HepG2 (cell line): ENCODE data around the gene ELFN1. TPM values are rescaled to one million over a fixed set of nuclear protein-coding genes. Genes with fewer than 3 reads are reported as not detected.

Source experiments
- AHR ChIP-seq: IDR thresholded peaks from 2 replicates; pipeline ENCODE4 v1.6.1; 2018; ENCODE audit warnings: missing genetic modification reagents, missing compliant biosample characterization
- BCL6 ChIP-seq: IDR thresholded peaks from 2 replicates; pipeline ENCODE4 v1.6.1; 2016; ENCODE audit warnings: missing genetic modification reagents, missing compliant biosample characterization
- CHD4 ChIP-seq: fragments of 200-600 bp; sonication (generic); IDR thresholded peaks from 2 replicates; pipeline ENCODE4 v1.7.0; 2017; ENCODE audit warnings: mild to moderate bottlenecking, low read length, borderline replicate concordance
- EZH2 ChIP-seq: conservative IDR thresholded peaks from 2 replicates; pipeline ENCODE4 v1.6.1; 2012; ENCODE audit warnings: mild to moderate bottlenecking, low read depth, low read length, moderate library complexity
- GPBP1L1 ChIP-seq: sonication (generic); formaldehyde crosslinking; IDR thresholded peaks from 2 replicates; pipeline ENCODE4 v1.5.0; 2020; ENCODE audit warnings: mild to moderate bottlenecking, missing genetic modification reagents
- MIER3 ChIP-seq: IDR thresholded peaks from 2 replicates; pipeline ENCODE4 v1.6.1; 2016; ENCODE audit warnings: missing compliant biosample characterization, borderline replicate concordance
- RFXANK ChIP-seq: IDR thresholded peaks from 2 replicates; pipeline ENCODE4 v1.6.1; 2016
- SIX1 ChIP-seq: sonication (generic); formaldehyde crosslinking; IDR thresholded peaks from 2 replicates; pipeline ENCODE4 v1.4.0; 2020; ENCODE audit warnings: missing genetic modification reagents, borderline replicate concordance
- ZIK1 ChIP-seq: sonication (generic); formaldehyde crosslinking; IDR thresholded peaks from 2 replicates; pipeline ENCODE4 v1.5.0; 2020; ENCODE audit warnings: mild to moderate bottlenecking, low read depth, missing genetic modification reagents, borderline replicate concordance
- ZNF17 ChIP-seq: sonication (generic); formaldehyde crosslinking; IDR thresholded peaks from 2 replicates; pipeline ENCODE4 v1.5.0; 2020; ENCODE audit warnings: mild to moderate bottlenecking, missing genetic modification reagents
- ZNF3 ChIP-seq: IDR thresholded peaks from 2 replicates; pipeline ENCODE4 v1.7.0; 2017; ENCODE audit warnings: inconsistent platforms
- ZNF34 ChIP-seq: sonication (generic); formaldehyde crosslinking; IDR thresholded peaks from 2 replicates; pipeline ENCODE4 v1.4.0; 2020; ENCODE audit warnings: mild to moderate bottlenecking, missing genetic modification reagents, borderline replicate concordance
- ZNF543 ChIP-seq: sonication (generic); formaldehyde crosslinking; IDR thresholded peaks from 2 replicates; pipeline ENCODE4 v1.4.0; 2020; ENCODE audit warnings: mild to moderate bottlenecking, missing genetic modification reagents
- ZNF572 ChIP-seq: sonication (generic); formaldehyde crosslinking; IDR thresholded peaks from 2 replicates; pipeline ENCODE4 v1.5.1; 2020; ENCODE audit warnings: mild to moderate bottlenecking, missing genetic modification reagents
- ZNF619 ChIP-seq: sonication (generic); formaldehyde crosslinking; IDR thresholded peaks from 2 replicates; pipeline ENCODE4 v1.4.0; 2020; ENCODE audit warnings: mild to moderate bottlenecking, missing genetic modification reagents
- ZSCAN31 ChIP-seq: sonication (generic); formaldehyde crosslinking; IDR thresholded peaks from 2 replicates; pipeline ENCODE4 v1.5.0; 2020; ENCODE audit warnings: low read depth, mild to moderate bottlenecking, missing genetic modification reagents
- polyA plus RNA-seq, 8 experiments: library from polyadenylated mRNA; depleted of rRNA in 3 of 8; stranded (reverse) in 7 of 8; unstranded in 1 of 8; fragments of >200 nt; fragmentation: Illumina TruSeq in 4 of 8; extraction: Trizol in 4 of 8; gene quantifications; 2 replicates each; pipeline versions ENCODE4 v1.2.1 to v1.2.3, GENCODE V29; 2011 to 2016; ENCODE audit warnings: low read depth in 4 of 8, missing spikeins in 1 of 8, mixed read lengths in 1 of 8; ENCODE audit not compliant: insufficient read depth in 1 of 8
- total RNA-seq, 5 experiments: library from RNA; depleted of rRNA; stranded (reverse); fragments of >200 nt; fragmentation: Illumina TruSeq; extraction: Trizol; gene quantifications; 2 replicates each; pipeline ENCODE4 v1.2.3, GENCODE V29; 2016; ENCODE audit warnings: low read depth in 1 of 5
- TF ChIP-seq, protein P1 (sequence below): sonication (generic); formaldehyde crosslinking; IDR thresholded peaks from 2 replicates; pipeline ENCODE4 v1.4.0; 2020; ENCODE audit warnings: missing genetic modification reagents, borderline replicate concordance
- TF ChIP-seq, protein P2 (sequence below): sonication (generic); formaldehyde crosslinking; IDR thresholded peaks from 2 replicates; pipeline ENCODE4 v1.5.1; 2020; ENCODE audit warnings: missing genetic modification reagents, mild to moderate bottlenecking, borderline replicate concordance
- TF ChIP-seq, protein P3 (sequence below): sonication (generic); formaldehyde crosslinking; IDR thresholded peaks from 2 replicates; pipeline ENCODE4 v1.5.0; 2020; ENCODE audit warnings: mild to moderate bottlenecking, missing genetic modification reagents, borderline replicate concordance

The ELFN1 gene
- total and polyA plus RNA-seq, 2 of the 13 experiments (the other 11 are each of a cell fraction or from before 2014, with no cell fraction given): 0.13 to 0.18 TPM

DNA sequence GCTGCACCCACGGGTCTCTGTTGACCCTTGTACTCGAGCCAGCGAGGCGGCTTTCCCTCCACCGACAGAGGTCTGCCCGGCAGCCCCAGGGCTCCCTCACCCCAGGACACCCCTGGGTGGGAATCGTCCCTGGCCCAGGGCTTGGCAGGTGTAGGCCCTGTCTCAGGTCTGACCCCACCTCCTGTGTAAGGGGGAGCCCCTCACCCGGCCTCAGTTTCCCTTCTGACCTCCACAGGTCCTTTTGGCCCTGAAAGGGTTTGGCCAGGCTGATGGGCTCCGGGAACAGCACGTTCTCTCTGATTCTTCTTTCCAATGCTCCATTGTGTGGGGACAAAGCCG is 25.0 kb upstream of the ELFN1 start (continued):
- TF ChIP-seq ZNF572 (CRISPR knock-in tag) (no peak), GPBP1L1 (no peak), ZNF543 (CRISPR knock-in tag) (no peak), RFXANK (no peak), CHD4 (no peak), SIX1 (CRISPR knock-in tag) (no peak), ZNF34 (no peak), AHR (CRISPR knock-in tag) (no peak), EZH2 (0 out of 2 replicates have a peak, but pooled peaks have one; percentile 12), ZNF619 (no peak), ZSCAN31 (CRISPR knock-in tag) (no peak), ZNF17 (CRISPR knock-in tag) (no peak), MIER3 (CRISPR knock-in tag) (no peak), ZIK1 (CRISPR knock-in tag) (0 out of 2 replicates have a peak, but pooled peaks have one; percentile 5), ZNF3 (CRISPR knock-in tag) (no peak), BCL6 (CRISPR knock-in tag) (no peak)
- TF ChIP-seq, protein P1, sequence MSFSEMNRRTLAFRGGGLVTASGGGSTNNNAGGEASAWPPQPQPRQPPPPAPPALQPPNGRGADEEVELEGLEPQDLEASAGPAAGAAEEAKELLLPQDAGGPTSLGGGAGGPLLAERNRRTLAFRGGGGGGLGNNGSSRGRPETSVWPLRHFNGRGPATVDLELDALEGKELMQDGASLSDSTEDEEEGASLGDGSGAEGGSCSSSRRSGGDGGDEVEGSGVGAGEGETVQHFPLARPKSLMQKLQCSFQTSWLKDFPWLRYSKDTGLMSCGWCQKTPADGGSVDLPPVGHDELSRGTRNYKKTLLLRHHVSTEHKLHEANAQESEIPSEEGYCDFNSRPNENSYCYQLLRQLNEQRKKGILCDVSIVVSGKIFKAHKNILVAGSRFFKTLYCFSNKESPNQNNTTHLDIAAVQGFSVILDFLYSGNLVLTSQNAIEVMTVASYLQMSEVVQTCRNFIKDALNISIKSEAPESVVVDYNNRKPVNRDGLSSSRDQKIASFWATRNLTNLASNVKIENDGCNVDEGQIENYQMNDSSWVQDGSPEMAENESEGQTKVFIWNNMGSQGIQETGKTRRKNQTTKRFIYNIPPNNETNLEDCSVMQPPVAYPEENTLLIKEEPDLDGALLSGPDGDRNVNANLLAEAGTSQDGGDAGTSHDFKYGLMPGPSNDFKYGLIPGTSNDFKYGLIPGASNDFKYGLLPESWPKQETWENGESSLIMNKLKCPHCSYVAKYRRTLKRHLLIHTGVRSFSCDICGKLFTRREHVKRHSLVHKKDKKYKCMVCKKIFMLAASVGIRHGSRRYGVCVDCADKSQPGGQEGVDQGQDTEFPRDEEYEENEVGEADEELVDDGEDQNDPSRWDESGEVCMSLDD: no peak
- TF ChIP-seq, protein P2, sequence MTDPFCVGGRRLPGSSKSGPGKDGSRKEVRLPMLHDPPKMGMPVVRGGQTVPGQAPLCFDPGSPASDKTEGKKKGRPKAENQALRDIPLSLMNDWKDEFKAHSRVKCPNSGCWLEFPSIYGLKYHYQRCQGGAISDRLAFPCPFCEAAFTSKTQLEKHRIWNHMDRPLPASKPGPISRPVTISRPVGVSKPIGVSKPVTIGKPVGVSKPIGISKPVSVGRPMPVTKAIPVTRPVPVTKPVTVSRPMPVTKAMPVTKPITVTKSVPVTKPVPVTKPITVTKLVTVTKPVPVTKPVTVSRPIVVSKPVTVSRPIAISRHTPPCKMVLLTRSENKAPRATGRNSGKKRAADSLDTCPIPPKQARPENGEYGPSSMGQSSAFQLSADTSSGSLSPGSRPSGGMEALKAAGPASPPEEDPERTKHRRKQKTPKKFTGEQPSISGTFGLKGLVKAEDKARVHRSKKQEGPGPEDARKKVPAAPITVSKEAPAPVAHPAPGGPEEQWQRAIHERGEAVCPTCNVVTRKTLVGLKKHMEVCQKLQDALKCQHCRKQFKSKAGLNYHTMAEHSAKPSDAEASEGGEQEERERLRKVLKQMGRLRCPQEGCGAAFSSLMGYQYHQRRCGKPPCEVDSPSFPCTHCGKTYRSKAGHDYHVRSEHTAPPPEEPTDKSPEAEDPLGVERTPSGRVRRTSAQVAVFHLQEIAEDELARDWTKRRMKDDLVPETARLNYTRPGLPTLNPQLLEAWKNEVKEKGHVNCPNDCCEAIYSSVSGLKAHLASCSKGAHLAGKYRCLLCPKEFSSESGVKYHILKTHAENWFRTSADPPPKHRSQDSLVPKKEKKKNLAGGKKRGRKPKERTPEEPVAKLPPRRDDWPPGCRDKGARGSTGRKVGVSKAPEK: no peak
- TF ChIP-seq, protein P3, sequence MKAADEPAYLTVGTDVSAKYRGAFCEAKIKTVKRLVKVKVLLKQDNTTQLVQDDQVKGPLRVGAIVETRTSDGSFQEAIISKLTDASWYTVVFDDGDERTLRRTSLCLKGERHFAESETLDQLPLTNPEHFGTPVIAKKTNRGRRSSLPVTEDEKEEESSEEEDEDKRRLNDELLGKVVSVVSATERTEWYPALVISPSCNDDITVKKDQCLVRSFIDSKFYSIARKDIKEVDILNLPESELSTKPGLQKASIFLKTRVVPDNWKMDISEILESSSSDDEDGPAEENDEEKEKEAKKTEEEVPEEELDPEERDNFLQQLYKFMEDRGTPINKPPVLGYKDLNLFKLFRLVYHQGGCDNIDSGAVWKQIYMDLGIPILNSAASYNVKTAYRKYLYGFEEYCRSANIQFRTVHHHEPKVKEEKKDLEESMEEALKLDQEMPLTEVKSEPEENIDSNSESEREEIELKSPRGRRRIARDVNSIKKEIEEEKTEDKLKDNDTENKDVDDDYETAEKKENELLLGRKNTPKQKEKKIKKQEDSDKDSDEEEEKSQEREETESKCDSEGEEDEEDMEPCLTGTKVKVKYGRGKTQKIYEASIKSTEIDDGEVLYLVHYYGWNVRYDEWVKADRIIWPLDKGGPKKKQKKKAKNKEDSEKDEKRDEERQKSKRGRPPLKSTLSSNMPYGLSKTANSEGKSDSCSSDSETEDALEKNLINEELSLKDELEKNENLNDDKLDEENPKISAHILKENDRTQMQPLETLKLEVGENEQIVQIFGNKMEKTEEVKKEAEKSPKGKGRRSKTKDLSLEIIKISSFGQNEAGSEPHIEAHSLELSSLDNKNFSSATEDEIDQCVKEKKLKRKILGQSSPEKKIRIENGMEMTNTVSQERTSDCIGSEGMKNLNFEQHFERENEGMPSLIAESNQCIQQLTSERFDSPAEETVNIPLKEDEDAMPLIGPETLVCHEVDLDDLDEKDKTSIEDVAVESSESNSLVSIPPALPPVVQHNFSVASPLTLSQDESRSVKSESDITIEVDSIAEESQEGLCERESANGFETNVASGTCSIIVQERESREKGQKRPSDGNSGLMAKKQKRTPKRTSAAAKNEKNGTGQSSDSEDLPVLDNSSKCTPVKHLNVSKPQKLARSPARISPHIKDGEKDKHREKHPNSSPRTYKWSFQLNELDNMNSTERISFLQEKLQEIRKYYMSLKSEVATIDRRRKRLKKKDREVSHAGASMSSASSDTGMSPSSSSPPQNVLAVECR: no peak
